ENCODE data around the gene NRXN3. TPM values are rescaled to one million over a fixed set of nuclear protein-coding genes. Genes with fewer than 3 reads are reported as not detected.

Gene NRXN3
- total and polyA plus RNA-seq, 8 donors = 1.3 to 7.6 (median 1.5) TPM

DNA sequence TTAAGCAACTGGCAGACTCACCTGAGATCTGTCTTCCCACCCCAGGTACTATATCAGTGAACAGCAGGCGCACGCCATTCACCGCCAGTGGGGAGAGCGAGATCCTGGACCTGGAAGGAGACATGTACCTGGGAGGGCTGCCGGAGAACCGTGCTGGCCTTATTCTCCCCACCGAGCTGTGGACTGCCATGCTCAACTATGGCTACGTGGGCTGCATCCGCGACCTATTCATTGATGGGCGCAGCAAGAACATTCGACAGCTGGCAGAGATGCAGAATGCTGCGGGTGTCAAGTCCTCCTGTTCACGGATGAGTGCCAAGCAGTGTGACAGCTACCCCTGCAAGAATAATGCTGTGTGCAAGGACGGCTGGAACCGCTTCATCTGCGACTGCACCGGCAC lies 544.5 kb downstream of the NRXN3 start:
- Histone ChIP-seq H3K4me3 (no peak overlapping the region), H3K27ac (no peak overlapping the region), H3K36me3 (no peaks in the 10 kb centered on the region), H3K9me3 (no peaks in the 10 kb centered on the region), H3K4me1 (no peaks in the 10 kb centered on the region), H3K27me3 (no peaks in the 10 kb centered on the region)
- intact Hi-C loops (cut with DNase I) = no loop called here
- peak in 1 of 4 donors; percentile 58 for DNase-seq
- TF ChIP-seq, protein P1, sequence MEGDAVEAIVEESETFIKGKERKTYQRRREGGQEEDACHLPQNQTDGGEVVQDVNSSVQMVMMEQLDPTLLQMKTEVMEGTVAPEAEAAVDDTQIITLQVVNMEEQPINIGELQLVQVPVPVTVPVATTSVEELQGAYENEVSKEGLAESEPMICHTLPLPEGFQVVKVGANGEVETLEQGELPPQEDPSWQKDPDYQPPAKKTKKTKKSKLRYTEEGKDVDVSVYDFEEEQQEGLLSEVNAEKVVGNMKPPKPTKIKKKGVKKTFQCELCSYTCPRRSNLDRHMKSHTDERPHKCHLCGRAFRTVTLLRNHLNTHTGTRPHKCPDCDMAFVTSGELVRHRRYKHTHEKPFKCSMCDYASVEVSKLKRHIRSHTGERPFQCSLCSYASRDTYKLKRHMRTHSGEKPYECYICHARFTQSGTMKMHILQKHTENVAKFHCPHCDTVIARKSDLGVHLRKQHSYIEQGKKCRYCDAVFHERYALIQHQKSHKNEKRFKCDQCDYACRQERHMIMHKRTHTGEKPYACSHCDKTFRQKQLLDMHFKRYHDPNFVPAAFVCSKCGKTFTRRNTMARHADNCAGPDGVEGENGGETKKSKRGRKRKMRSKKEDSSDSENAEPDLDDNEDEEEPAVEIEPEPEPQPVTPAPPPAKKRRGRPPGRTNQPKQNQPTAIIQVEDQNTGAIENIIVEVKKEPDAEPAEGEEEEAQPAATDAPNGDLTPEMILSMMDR (IDR thresholded peaks at IDR 0.05) = no peak
- ATAC-seq = no peak

DNA sequence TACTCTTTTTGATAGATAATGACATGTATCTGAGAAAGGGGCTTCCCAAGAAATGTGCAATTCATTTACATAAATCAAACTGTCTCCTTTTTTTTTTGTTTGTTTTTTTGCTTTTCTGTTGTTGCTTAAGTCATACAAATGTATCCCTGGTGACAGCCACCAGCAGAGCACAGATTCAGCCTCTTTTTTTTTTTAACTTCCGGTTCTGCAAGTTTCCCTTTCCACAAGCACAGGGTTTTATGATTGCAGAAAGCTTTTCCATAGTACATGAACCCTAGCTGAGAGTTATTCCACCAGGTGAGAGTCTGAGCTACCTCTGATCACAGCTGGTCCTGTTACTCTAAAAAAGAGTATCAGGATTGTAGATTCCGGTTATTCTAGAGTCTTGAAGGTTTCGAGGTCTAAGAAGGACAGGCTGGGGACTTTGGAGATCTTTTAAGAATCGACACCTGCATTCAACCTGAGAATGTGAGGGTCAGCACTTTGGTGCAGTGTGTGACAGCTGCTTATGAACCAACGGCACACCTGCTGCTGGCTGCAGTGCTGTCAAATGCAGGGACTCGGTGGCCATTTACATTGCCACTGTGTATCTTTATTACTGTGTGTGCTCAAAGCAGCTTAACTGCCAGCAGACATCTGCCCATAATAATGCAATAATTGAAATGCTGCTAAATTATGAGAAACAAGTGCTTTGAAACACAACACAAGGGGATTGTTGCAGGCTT lies 551.7 kb downstream of the NRXN3 start:
- intact Hi-C loops (cut with DNase I) = no loop called here
- Histone ChIP-seq H3K27me3 (no peaks in the 10 kb centered on the region), H3K9me3 (no peaks in the 10 kb centered on the region), H3K27ac (no peak overlapping the region), H3K36me3 (no peaks in the 10 kb centered on the region), H3K4me1 (no peaks in the 10 kb centered on the region), H3K4me3 (no peak overlapping the region)
- no peak for DNase-seq
- TF ChIP-seq, protein P1 (IDR thresholded peaks at IDR 0.05) = no peak
- no peak for ATAC-seq

DNA sequence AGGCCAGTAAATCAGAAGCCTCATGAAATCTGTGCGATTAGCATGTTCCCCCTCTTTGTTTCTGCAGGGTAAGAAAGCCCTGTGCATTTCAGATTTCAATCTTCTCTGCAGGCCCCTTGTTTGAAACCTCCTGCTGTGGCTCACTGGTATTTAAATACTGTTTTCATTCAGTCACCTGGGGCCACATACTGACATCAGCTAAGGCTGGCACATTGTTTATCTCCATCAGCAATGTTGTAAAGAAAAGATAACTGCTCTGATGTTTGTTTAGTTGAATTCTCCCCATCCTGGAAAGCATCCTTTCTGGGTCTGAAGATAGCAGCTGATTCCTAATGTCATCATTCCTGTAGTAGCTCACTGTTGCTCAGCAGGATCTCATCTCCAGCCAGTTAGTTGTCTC lies 554.9 kb downstream of the NRXN3 start:
- Histone ChIP-seq H3K27me3 (no peaks in the 10 kb centered on the region), H3K27ac (no peak overlapping the region), H3K4me1 (no peaks in the 10 kb centered on the region), H3K4me3 (no peak overlapping the region), H3K36me3 (no peaks in the 10 kb centered on the region), H3K9me3 (no peaks in the 10 kb centered on the region)
- intact Hi-C loops (cut with DNase I) = no loop called here
- TF ChIP-seq, protein P1 (IDR thresholded peaks at IDR 0.05) = no peak
- no peak for ATAC-seq
- DNase-seq = no peak

GRCh38 chr14:78737116-78737515 lies 566.9 kb downstream of the NRXN3 start:
- Histone ChIP-seq H3K27me3 (no peaks in the 10 kb centered on the region), H3K27ac (no peak overlapping the region), H3K4me3 (no peak overlapping the region), H3K9me3 (no peaks in the 10 kb centered on the region), H3K36me3 (no peaks in the 10 kb centered on the region), H3K4me1 (no peaks in the 10 kb centered on the region)
- no peak for DNase-seq
- intact Hi-C loops (cut with DNase I) = no loop called here
- ATAC-seq = no peak
- TF ChIP-seq, protein P1 (IDR thresholded peaks at IDR 0.05) = no peak

DNA sequence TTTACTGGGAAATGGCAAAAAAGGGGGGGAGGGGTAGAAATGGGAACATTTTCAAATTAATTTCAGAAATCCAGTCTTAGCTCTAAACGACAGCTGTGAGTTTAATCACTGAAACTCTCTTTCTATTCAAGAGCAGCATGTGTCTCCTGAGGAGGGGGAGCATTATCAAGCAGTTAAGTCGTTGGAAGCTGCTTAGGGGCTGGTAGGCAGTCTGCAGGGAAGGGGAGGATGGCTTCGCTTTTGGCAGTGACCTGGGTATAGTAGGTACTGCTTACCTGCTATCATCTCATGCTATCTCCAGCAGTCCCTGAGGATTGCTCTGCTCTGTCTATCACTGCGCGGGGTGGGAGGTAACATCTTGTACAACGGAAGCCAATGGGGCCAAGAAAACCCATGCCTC lies 567.4 kb downstream of the NRXN3 start:
- intact Hi-C loops (cut with DNase I) = no loop called here
- H3K27me3 ChIP-seq = no peaks in the 10 kb centered on the region
- no peak for DNase-seq
- H3K4me1 ChIP-seq = no peaks in the 10 kb centered on the region
- H3K27ac ChIP-seq = no peak overlapping the region
- no peak overlapping the region for H3K4me3 ChIP-seq
- TF ChIP-seq, protein P1 (IDR thresholded peaks at IDR 0.05) = no peak
- no peak for ATAC-seq
- H3K36me3 ChIP-seq = no peaks in the 10 kb centered on the region
- no peaks in the 10 kb centered on the region for H3K9me3 ChIP-seq

All from left lung (tissue), 10 donors.